AG04449 (cell line): Measurements from ENCODE around the gene RPUSD3.
A peak's percentile ranks its signal among the peaks of the same experiment; 100 is the strongest.

Source experiments
- CTCF ChIA-PET: fragments of 350-600 bp; formaldehyde crosslinking; extraction: SDS; loops from one replicate; lab custom pipeline; 2021; ENCODE audit warnings: antibody characterized with exemption; lab: Yijun Ruan, JAX
- POLR2A ChIA-PET: fragments of 400-600, 350-600 bp; formaldehyde crosslinking; extraction: SDS; loops from one replicate; lab custom pipeline; 2020; ENCODE audit warnings: antibody characterized with exemption, inconsistent platforms; lab: Yijun Ruan, JAX
- DNase-seq: peaks from one replicate; pipeline ENCODE4 v3.0.0-alpha.2; 2010; ENCODE audit warnings: low read depth, low spot score
- H3K4me3 ChIP-seq: 2 replicates; pipeline ENCODE4 v1.5.1; 2011; ENCODE audit warnings: low read depth, mild to moderate bottlenecking, control low read depth, low read length
- TF ChIP-seq, protein P1 (sequence below): IDR thresholded peaks from one replicate; pipeline ENCODE4 v1.5.1; 2011; ENCODE audit warnings: mild to moderate bottlenecking, moderate library complexity, low read length, control low read depth, inconsistent platforms; ENCODE audit not compliant: insufficient read depth; ENCODE audit errors: missing control alignments

RPUSD3 gene

DNA sequence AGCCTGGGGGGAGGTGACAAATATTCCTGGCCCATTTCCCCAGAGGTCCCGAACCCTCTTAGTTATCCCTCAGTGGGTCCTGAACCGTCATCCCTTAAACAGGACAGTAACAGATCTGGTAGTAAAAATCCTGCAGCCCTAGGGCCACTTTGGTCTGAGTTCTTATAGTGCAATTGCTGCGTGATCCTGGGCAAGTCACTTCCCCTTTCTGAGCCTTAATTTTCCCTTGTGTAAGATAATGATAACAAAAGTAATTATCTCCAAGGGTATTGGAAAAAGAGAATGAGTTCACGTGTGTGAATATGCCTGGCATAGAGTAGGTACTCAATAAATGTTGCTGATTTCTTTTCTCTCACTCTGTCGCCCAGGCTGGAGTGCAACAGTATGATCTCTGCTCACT, 43.7 kb upstream of the RPUSD3 start:
- H3K4me3 ChIP-seq = no peak overlapping the region
- CTCF ChIA-PET = no interaction called here

DNA sequence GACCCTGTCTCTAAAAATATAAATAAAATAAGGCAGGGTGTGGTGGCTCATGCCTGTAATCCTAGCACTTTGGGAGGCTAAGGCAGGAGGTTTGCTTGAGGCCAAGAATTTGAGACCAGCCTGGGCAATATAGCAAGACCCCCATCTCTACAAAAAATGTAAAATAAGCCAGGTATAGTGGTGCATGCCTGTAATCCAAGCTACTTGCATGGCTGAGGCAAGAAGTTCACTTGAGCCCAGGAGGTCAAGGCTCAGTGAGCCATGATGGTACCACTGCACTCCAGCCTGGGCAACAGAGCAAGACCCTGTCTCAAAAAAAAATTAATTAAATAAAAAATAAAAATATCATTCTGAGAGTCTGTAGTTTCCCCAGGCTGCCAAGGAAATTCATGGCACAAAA, 42.5 kb upstream of the RPUSD3 start:
- H3K4me3 ChIP-seq = no peak overlapping the region
- POLR2A ChIA-PET = interaction anchor here (0.6 kb wide), 1 partner anchor 60 kb away, joined by 3 read pairs; no protein-coding TSS in a partner anchor
- CTCF ChIA-PET = interaction anchor here (2.7 to 2.9 kb wide), 2 partner anchors 8 to 27 kb away, joined by 7 to 12 read pairs; no protein-coding TSS in a partner anchor
- no peak for DNase-seq
- TF ChIP-seq, protein P1, sequence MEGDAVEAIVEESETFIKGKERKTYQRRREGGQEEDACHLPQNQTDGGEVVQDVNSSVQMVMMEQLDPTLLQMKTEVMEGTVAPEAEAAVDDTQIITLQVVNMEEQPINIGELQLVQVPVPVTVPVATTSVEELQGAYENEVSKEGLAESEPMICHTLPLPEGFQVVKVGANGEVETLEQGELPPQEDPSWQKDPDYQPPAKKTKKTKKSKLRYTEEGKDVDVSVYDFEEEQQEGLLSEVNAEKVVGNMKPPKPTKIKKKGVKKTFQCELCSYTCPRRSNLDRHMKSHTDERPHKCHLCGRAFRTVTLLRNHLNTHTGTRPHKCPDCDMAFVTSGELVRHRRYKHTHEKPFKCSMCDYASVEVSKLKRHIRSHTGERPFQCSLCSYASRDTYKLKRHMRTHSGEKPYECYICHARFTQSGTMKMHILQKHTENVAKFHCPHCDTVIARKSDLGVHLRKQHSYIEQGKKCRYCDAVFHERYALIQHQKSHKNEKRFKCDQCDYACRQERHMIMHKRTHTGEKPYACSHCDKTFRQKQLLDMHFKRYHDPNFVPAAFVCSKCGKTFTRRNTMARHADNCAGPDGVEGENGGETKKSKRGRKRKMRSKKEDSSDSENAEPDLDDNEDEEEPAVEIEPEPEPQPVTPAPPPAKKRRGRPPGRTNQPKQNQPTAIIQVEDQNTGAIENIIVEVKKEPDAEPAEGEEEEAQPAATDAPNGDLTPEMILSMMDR = no peak

More for the DNA sequence above, 43.7 kb upstream of the RPUSD3 start:
- POLR2A ChIA-PET = no interaction called here
- DNase-seq = no peak
- TF ChIP-seq, protein P1 = no peak

DNA sequence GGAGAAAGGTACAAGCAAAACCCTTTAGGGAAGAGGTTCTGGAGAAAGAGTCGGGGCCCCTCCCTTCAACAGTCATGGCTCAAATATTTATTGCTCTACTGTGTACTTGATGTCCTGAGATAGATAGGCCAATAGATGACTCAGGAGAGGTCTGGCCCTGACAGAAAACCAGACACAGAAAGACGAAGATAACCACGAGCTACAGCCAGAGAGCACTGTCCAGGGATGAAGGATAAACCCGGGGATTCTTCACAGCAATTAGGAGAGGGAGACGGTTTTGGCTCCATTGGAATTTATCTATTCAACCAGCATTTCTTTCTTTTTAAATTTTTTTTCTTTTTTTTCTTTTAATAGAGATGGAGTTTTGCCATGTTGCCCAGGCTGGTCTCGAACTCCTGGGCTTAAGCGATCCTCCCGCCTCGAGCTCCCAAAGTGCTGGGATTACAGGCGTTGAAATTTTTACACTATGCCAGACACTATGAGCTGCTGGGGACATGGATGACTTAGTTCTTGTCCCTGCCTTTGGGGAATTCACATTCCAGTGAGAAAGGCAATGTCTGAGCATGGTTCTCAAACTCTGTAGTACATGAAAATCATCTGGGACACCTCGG, 40.9 kb upstream of the RPUSD3 start:
- ChIA-PET POLR2A (interaction anchor here (0.7 to 2.2 kb wide), 2 partner anchors 9 to 23 kb away, joined by 3 to 7 read pairs; no protein-coding TSS in a partner anchor), CTCF (interaction anchor here (0.7 to 3.4 kb wide), 6 partner anchors 9 to 169 kb away, joined by 3 to 14 read pairs (median 7); no protein-coding TSS in a partner anchor)
- peak; percentile 42 for DNase-seq
- no peak overlapping the region for H3K4me3 ChIP-seq
- TF ChIP-seq, protein P1 = no peak

DNA sequence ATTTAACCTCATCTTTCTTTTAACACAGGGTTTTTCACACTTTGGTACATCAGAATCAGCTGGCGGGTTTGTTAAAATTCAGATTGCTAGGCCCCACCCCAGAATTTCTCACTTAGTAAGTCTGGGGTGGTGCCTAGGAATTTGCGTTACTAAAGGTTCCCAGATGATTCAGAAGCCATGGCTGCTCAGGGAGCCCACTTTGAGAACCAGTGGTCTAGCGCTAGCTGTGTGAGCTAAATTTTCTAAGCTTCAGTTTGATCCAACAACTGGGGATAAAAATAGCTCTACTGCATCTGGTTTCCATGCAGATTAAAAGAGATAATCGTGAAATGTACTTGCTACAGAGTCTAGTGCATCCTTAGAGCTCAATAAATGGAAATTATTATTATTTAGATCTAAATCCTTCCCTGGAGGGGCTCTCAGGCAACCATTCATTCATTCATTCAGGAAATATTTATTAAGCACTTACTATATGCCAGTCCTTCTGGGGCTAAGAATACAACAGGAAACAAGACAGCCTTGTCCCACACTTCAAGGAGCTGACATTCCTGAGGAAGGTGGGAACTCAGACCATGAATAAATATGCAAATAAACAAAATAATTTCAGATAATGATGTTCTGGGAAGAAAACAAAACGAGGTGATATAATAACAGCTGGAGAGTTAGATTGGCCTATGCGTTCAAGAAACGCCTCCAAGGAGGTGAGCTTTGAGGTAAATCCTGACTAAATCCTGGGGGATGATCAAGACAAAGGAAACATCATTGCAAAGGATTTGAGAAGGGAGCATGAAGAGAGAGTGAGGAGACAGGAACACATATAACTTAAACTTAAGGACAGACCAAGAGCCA, 40.1 kb upstream of the RPUSD3 start:
- TF ChIP-seq, protein P1 = no peak
- no peak overlapping the region for H3K4me3 ChIP-seq
- CTCF ChIA-PET = interaction anchor here (0.7 to 3.4 kb wide), 6 partner anchors 9 to 168 kb away, joined by 3 to 14 read pairs (median 7); no protein-coding TSS in a partner anchor
- DNase-seq = no peak
- POLR2A ChIA-PET = interaction anchor here (0.7 to 2.2 kb wide), 3 partner anchors 10 to 43 kb away, joined by 3 to 7 read pairs (median 4); no protein-coding TSS in a partner anchor

DNA sequence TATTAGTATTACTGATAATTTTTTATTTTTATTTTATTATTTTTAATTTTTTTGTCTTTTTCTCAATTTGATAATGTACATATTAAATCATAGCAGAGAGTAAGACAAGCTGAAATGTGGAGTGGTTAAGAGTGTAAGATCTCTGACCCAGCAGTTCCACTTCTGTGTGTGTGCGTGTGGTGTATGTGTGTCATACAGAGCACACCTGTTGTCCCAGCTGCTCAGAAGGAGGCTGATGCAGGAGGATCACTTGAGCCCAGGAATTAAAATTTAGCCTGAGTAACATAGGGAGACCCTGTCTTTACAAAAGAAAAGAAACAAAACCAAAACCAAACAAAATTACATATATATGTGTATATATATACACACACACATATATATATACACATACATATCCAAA, 37.6 kb upstream of the RPUSD3 start:
- POLR2A ChIA-PET = no interaction called here
- TF ChIP-seq, protein P1 = no peak
- CTCF ChIA-PET = interaction anchor here (1.0 kb wide), 2 partner anchors 9 to 65 kb away, joined by 3 to 5 read pairs; partner anchors contain the start of gene JAGN1
- no peak overlapping the region for H3K4me3 ChIP-seq
- DNase-seq = no peak
